Keratinocyte (primary cell): ENCODE measurements around the gene SEC61A2. TPM values are rescaled to one million over a fixed set of nuclear protein-coding genes. Genes with fewer than 3 reads are reported as not detected.

Experiments
- DNase-seq: peaks from one replicate; pipeline ENCODE4 v3.0.0-alpha.2; 2011; ENCODE audit warnings: low read depth, missing footprints, low spot score
- FAIRE-seq: peaks from 2 replicates; lab custom pipeline; 2011; peaks lifted over from hg19 to GRCh38; lab: Jason Lieb, UNC
- H2AFZ ChIP-seq: 2 replicates; pipeline ENCODE4 v1.6.0; 2012; ENCODE audit warnings: low read length, control low read depth, inconsistent platforms; ENCODE audit not compliant: control insufficient read depth
- H3K27ac ChIP-seq: 2 replicates; pipeline ENCODE4 v1.5.1; 2011; ENCODE audit warnings: low read length; ENCODE audit not compliant: control insufficient read depth, insufficient read depth
- H3K27me3 ChIP-seq: 3 replicates; pipeline ENCODE4 v1.6.0; 2011; ENCODE audit warnings: low read length; ENCODE audit not compliant: control insufficient read depth, insufficient read depth; ENCODE audit errors: extremely low read depth
- H3K36me3 ChIP-seq, 2 experiments: 2 replicates in 1 of 2; 3 replicates in 1 of 2; pipeline ENCODE4 v1.5.1; 2011; ENCODE audit warnings: low read length in 2 of 2, mild to moderate bottlenecking in 1 of 2; ENCODE audit not compliant: control insufficient read depth in 2 of 2, insufficient read depth in 2 of 2; ENCODE audit errors: extremely low read depth in 1 of 2
- H3K4me1 ChIP-seq: 3 replicates; pipeline ENCODE4 v1.5.1; 2011; ENCODE audit warnings: low read length; ENCODE audit not compliant: control insufficient read depth, insufficient read depth; ENCODE audit errors: extremely low read depth
- H3K4me2 ChIP-seq: 3 replicates; pipeline ENCODE4 v1.6.0; 2011; ENCODE audit warnings: low read depth, low read length; ENCODE audit not compliant: control insufficient read depth, insufficient read depth; ENCODE audit errors: extremely low read depth
- H3K4me3 ChIP-seq, 3 experiments: fragments of 200-600 bp in 1 of 3; sonication (generic) in 1 of 3; 2 replicates in 2 of 3; 3 replicates in 1 of 3; pipeline ENCODE4 v1.5.1; 2011 to 2016; ENCODE audit warnings: low read length in 3 of 3, mild to moderate bottlenecking in 3 of 3, control low read depth in 2 of 3, inconsistent platforms in 1 of 3, low read depth in 1 of 3, mixed read lengths in 1 of 3, mixed run types in 1 of 3, moderate library complexity in 1 of 3; ENCODE audit not compliant: control insufficient read depth in 2 of 3, insufficient read depth in 2 of 3; ENCODE audit errors: extremely low read depth in 1 of 3
- H3K79me2 ChIP-seq: 2 replicates; pipeline ENCODE4 v1.6.0; 2012; ENCODE audit warnings: low read length; ENCODE audit not compliant: control insufficient read depth, insufficient read depth
- H3K9ac ChIP-seq: 3 replicates; pipeline ENCODE4 v1.6.0; 2011; ENCODE audit warnings: low read length; ENCODE audit not compliant: control insufficient read depth, insufficient read depth; ENCODE audit errors: extremely low read depth
- H3K9me1 ChIP-seq: 3 replicates; pipeline ENCODE4 v1.6.0; 2011; ENCODE audit warnings: low read length; ENCODE audit not compliant: control insufficient read depth, insufficient read depth; ENCODE audit errors: extremely low read depth
- H3K9me3 ChIP-seq: 2 replicates; pipeline ENCODE4 v1.5.1; 2012; ENCODE audit warnings: low read depth, low read length; ENCODE audit not compliant: control insufficient read depth
- H4K20me1 ChIP-seq: 3 replicates; pipeline ENCODE4 v1.6.0; 2011; ENCODE audit warnings: low read length; ENCODE audit not compliant: control insufficient read depth, insufficient read depth; ENCODE audit errors: extremely low read depth
- EZH2 ChIP-seq: IDR thresholded peaks from one replicate; pipeline ENCODE4 v1.6.1; 2012; ENCODE audit warnings: inconsistent platforms, mild to moderate bottlenecking, low read length, moderate library complexity
- dilution Hi-C: fragments of 300-500 bp; cut with MboI; formaldehyde crosslinking; loops from one replicate; pipeline ENCODE4 v1.7.0; 2020; ENCODE audit warnings: low sequenced_read_pairs; ENCODE audit not compliant: extremely low pct_ligation_motif_present
- polyA plus RNA-seq, 5 experiments: library from polyadenylated mRNA; depleted of rRNA in 3 of 5; stranded (reverse) in 3 of 5; stranded (forward) in 1 of 5; unstranded in 1 of 5; fragments of >200 nt; gene quantifications; 1 replicate in 1 of 5; 2 replicates in 3 of 5; 3 replicates in 1 of 5; pipeline versions ENCODE4 v1.2.1 to v1.2.3, GENCODE V29; 2011 to 2012; ENCODE audit warnings: missing spikeins in 2 of 5, low read depth in 1 of 5, low replicate concordance in 1 of 5
- TF ChIP-seq, protein P1 (sequence below), 3 experiments: IDR thresholded peaks in 1 of 3; conservative IDR thresholded peaks in 1 of 3; optimal IDR thresholded peaks in 1 of 3; 2 replicates in 2 of 3; 3 replicates in 1 of 3; pipeline versions ENCODE3 to v1.5.1; 2011; ENCODE audit warnings: low read length in 3 of 3, mild to moderate bottlenecking in 3 of 3, moderate library complexity in 2 of 3, control low read depth in 1 of 3, inconsistent platforms in 1 of 3; ENCODE audit not compliant: insufficient read depth in 2 of 3; ENCODE audit errors: extremely low read depth in 1 of 3

SEC61A2 gene
- polyA plus RNA-seq, 1 donor (not counting 4 experiments of a cell fraction or from before 2014, with no cell fraction given), result 13.7 TPM

- Histone ChIP-seq H3K27me3 (no peaks in the 10 kb centered on the region), H3K9ac (peak overlapping the region; percentile 96), H3K9me1 (no peaks in the 10 kb centered on the region), H3K4me2 (peak overlapping the region; percentile 87), H4K20me1 (no peaks in the 10 kb centered on the region), H2AFZ (peak overlapping the region; percentile 96), H3K36me3 (peaks cover 5 to 11% of the 10 kb centered on the region in 2 experiments), H3K9me3 (no peaks in the 10 kb centered on the region), H3K79me2 (peaks cover 94% of the 10 kb centered on the region), H3K4me3 (peak overlapping the region; percentile 71 to 100 (median 89)), H3K4me1 (peaks cover 16% of the 10 kb centered on the region), H3K27ac (peak overlapping the region; percentile 97)
- no peak for TF ChIP-seq EZH2
- TF ChIP-seq, protein P1, sequence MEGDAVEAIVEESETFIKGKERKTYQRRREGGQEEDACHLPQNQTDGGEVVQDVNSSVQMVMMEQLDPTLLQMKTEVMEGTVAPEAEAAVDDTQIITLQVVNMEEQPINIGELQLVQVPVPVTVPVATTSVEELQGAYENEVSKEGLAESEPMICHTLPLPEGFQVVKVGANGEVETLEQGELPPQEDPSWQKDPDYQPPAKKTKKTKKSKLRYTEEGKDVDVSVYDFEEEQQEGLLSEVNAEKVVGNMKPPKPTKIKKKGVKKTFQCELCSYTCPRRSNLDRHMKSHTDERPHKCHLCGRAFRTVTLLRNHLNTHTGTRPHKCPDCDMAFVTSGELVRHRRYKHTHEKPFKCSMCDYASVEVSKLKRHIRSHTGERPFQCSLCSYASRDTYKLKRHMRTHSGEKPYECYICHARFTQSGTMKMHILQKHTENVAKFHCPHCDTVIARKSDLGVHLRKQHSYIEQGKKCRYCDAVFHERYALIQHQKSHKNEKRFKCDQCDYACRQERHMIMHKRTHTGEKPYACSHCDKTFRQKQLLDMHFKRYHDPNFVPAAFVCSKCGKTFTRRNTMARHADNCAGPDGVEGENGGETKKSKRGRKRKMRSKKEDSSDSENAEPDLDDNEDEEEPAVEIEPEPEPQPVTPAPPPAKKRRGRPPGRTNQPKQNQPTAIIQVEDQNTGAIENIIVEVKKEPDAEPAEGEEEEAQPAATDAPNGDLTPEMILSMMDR (optimal IDR thresholded peaks at IDR 0.05 in 1 of 3, IDR thresholded peaks at IDR 0.05 in 1 of 3, conservative IDR thresholded peaks at IDR 0.05 in 1 of 3; ENCODE audit: extremely low read depth in 1 of 3, insufficient read depth in 2 of 3, low read length in 3 of 3), result no peak
- dilution Hi-C loops, result no loop called here
- FAIRE-seq (no peak), DNase-seq (no peak)
Measured at GRCh38 chr10:12195281-12195602, 65.8 kb downstream of the SEC61A2 start.

- Histone ChIP-seq H3K4me2 (peak within 1 kb of the TSS; percentile 87), H4K20me1 (no peaks in the 10 kb centered on the region), H3K9me3 (no peaks in the 10 kb centered on the region), H3K79me2 (peaks cover 94% of the 10 kb centered on the region), H2AFZ (peak within 1 kb of the TSS; percentile 96), H3K4me1 (peaks cover 17% of the 10 kb centered on the region), H3K27ac (peak within 1 kb of the TSS; percentile 97), H3K4me3 (peak within 1 kb of the TSS; percentile 71 to 100 (median 89)), H3K27me3 (no peaks in the 10 kb centered on the region), H3K9ac (peak within 1 kb of the TSS; percentile 96), H3K9me1 (no peaks in the 10 kb centered on the region), H3K36me3 (peaks cover 7 to 17% of the 10 kb centered on the region in 2 experiments)
- dilution Hi-C loops, result no loop called here
- peak; percentile 32 for FAIRE-seq
- DNase-seq, result no peak
- no peak for TF ChIP-seq EZH2
- TF ChIP-seq, protein P1 (optimal IDR thresholded peaks at IDR 0.05 in 1 of 3, IDR thresholded peaks at IDR 0.05 in 1 of 3, conservative IDR thresholded peaks at IDR 0.05 in 1 of 3; ENCODE audit: extremely low read depth in 1 of 3, insufficient read depth in 2 of 3, low read length in 3 of 3), result peak in 1 of 3 experiments; percentile 12
Measured at GRCh38 chr10:12195603-12196506, 66.4 kb downstream of the SEC61A2 start, which contains the start of the genes CDC123 and NUDT5. Gene CDC123, plus strand, starts transcription at chr10:12196188. Its CDS starts 58 bp downstream, at chr10:12196246. Gene NUDT5, minus strand, starts transcription at chr10:12195891. Its CDS starts 9,600 bp downstream, at chr10:12186291.
